Smooth muscle cell (in vitro differentiated cells): Measurements from ENCODE around the gene RAPGEF6. TPM values are rescaled to one million over a fixed set of nuclear protein-coding genes. Genes with fewer than 3 reads are reported as not detected.

ENCODE experiments used
- DNase-seq: peaks from one replicate; lab custom pipeline; 2025; ENCODE audit not compliant: unreplicated experiment; lab: John Stamatoyannopoulos, UW
- H2AFZ ChIP-seq: fragments of 200-600 bp; sonication (generic); 2 replicates; pipeline ENCODE4 v1.6.0; 2016; ENCODE audit warnings: antibody characterized with exemption, low read depth, mild to moderate bottlenecking
- H3F3A ChIP-seq: fragments of 200-600 bp; sonication (generic); 2 replicates; pipeline ENCODE4 v1.6.0; 2017; ENCODE audit warnings: antibody characterized with exemption, low read depth
- H3K27ac ChIP-seq: fragments of 200-600 bp; sonication (generic); 2 replicates; pipeline ENCODE4 v1.5.1; 2016; ENCODE audit warnings: low read depth, mild to moderate bottlenecking
- H3K27me3 ChIP-seq: fragments of 200-600 bp; sonication (generic); 2 replicates; pipeline ENCODE4 v1.6.1; 2016; ENCODE audit warnings: low read depth, mild to moderate bottlenecking
- H3K36me3 ChIP-seq: fragments of 200-600 bp; sonication (generic); 2 replicates; pipeline ENCODE4 v1.5.1; 2016; ENCODE audit warnings: low read depth
- H3K4me1 ChIP-seq: fragments of 200-600 bp; sonication (generic); 2 replicates; pipeline ENCODE4 v1.5.1; 2016; ENCODE audit warnings: low read depth
- H3K4me2 ChIP-seq: fragments of 200-600 bp; sonication (generic); 2 replicates; pipeline ENCODE4 v1.6.0; 2016; ENCODE audit warnings: mild to moderate bottlenecking
- H3K4me3 ChIP-seq: fragments of 200-600 bp; sonication (generic); 2 replicates; pipeline ENCODE4 v1.5.1; 2016; ENCODE audit warnings: mild to moderate bottlenecking
- H3K79me2 ChIP-seq: fragments of 200-600 bp; sonication (generic); 2 replicates; pipeline ENCODE4 v1.6.0; 2016; ENCODE audit warnings: low read depth, mild to moderate bottlenecking
- H3K9ac ChIP-seq: fragments of 200-600 bp; sonication (generic); 2 replicates; pipeline ENCODE4 v1.6.0; 2016; ENCODE audit warnings: low read depth
- H3K9me3 ChIP-seq: fragments of 200-600 bp; sonication (generic); replicated peaks from 2 replicates; pipeline ENCODE4 v1.5.1; 2016; ENCODE audit warnings: low read depth
- H4K20me1 ChIP-seq: fragments of 200-600 bp; sonication (generic); 2 replicates; pipeline ENCODE4 v1.6.0; 2016; ENCODE audit warnings: low read depth
- WGBS: methylation state at CpG from one replicate; pipeline ENCODE4 v1.1.7; 2016; ENCODE audit warnings: low lambda C conversion rate; 5-methylcytosine and 5-hydroxymethylcytosine counted together
- polyA plus RNA-seq: library from polyadenylated mRNA; unstranded; fragments of >200 nt; fragmentation: Nextera tagmentation; extraction: Ambion mirVana; gene quantifications from 2 replicates; pipeline ENCODE4 v1.2.1, GENCODE V29; 2016
- total RNA-seq: library from RNA; depleted of rRNA; stranded (reverse); fragments of >200 nt; gene quantifications from 2 replicates; pipeline ENCODE4 v1.2.3, GENCODE V29; 2014
- TF ChIP-seq, protein P1 (sequence below): fragments of 200-600 bp; sonication (generic); IDR thresholded peaks from 2 replicates; pipeline ENCODE4 v1.5.1; 2017; ENCODE audit warnings: borderline replicate concordance, mild to moderate bottlenecking, antibody characterized with exemption; ENCODE audit not compliant: insufficient read depth, poor library complexity, severe bottlenecking

The RAPGEF6 gene
- total and polyA plus RNA-seq, 2 experiments from 2014 or later, result 1.9 to 13.3 TPM

DNA sequence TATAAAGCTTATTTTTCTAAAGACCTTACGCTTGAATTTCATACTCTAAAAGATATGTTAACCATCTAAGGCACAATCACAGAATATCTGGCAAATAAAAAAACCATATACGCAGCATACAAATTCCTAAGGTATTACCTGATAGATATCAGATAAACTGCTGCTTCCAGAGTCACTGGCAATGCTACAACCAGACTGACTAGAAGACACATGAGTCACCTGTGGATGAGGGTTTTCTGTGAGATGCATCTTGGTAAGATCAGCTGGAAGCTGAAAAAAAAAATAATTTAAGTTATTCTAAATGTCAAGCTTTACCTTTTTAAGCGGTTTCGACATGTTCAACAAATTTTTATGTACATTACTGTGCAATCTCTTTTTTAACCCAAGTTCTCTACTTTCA is 113.8 kb downstream of the RAPGEF6 start:
- peak overlapping the region; percentile 51 for H3K27ac ChIP-seq
- H3F3A ChIP-seq, result no peaks in the 10 kb centered on the region
- no peaks in the 10 kb centered on the region for H3K79me2 ChIP-seq
- no peaks in the 10 kb centered on the region for H4K20me1 ChIP-seq
- no peak overlapping the region for H3K4me2 ChIP-seq
- H3K4me3 ChIP-seq, result no peak overlapping the region
- H2AFZ ChIP-seq, result no peak overlapping the region
- 83% methylated on average over 4 of the region's 4 CpGs for WGBS
- no peaks in the 10 kb centered on the region for H3K36me3 ChIP-seq
- no peak overlapping the region for H3K9ac ChIP-seq
- no peak for DNase-seq
- TF ChIP-seq, protein P1, sequence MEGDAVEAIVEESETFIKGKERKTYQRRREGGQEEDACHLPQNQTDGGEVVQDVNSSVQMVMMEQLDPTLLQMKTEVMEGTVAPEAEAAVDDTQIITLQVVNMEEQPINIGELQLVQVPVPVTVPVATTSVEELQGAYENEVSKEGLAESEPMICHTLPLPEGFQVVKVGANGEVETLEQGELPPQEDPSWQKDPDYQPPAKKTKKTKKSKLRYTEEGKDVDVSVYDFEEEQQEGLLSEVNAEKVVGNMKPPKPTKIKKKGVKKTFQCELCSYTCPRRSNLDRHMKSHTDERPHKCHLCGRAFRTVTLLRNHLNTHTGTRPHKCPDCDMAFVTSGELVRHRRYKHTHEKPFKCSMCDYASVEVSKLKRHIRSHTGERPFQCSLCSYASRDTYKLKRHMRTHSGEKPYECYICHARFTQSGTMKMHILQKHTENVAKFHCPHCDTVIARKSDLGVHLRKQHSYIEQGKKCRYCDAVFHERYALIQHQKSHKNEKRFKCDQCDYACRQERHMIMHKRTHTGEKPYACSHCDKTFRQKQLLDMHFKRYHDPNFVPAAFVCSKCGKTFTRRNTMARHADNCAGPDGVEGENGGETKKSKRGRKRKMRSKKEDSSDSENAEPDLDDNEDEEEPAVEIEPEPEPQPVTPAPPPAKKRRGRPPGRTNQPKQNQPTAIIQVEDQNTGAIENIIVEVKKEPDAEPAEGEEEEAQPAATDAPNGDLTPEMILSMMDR, result no peak
- no peaks in the 10 kb centered on the region for H3K4me1 ChIP-seq
- H3K27me3 ChIP-seq, result no peaks in the 10 kb centered on the region
- no peaks in the 10 kb centered on the region for H3K9me3 ChIP-seq

DNA sequence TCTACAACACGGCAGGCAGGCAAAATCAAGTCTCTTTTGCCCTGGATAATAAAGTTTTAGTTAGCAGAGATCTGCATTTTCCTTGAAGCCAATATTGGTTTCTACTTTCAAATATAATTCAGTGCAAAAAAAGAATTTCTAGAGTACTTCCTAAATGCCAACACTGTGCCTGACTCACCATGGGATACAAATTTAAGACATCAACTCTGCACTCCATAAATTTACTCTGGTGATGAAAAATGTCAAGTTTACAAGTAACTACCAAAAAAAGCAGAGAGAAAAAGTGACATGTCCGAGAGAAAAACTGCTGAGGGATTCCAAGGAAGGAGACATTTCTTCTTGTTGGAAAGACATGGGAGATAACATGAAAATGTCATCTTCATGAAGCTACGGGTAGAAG is 119.7 kb downstream of the RAPGEF6 start:
- Histone ChIP-seq H3K4me1 (peaks cover 17% of the 10 kb centered on the region), H3K4me3 (no peak overlapping the region), H3K9ac (no peak overlapping the region), H4K20me1 (no peaks in the 10 kb centered on the region), H3K27me3 (no peaks in the 10 kb centered on the region), H3K27ac (no peak overlapping the region), H3K9me3 (no peaks in the 10 kb centered on the region), H2AFZ (no peak overlapping the region), H3K36me3 (no peaks in the 10 kb centered on the region), H3K4me2 (peak overlapping the region; percentile 28), H3F3A (no peaks in the 10 kb centered on the region), H3K79me2 (no peaks in the 10 kb centered on the region)
- WGBS, result 61% methylated on average over 3 of the region's 3 CpGs
- TF ChIP-seq, protein P1, result no peak
- no peak for DNase-seq

DNA sequence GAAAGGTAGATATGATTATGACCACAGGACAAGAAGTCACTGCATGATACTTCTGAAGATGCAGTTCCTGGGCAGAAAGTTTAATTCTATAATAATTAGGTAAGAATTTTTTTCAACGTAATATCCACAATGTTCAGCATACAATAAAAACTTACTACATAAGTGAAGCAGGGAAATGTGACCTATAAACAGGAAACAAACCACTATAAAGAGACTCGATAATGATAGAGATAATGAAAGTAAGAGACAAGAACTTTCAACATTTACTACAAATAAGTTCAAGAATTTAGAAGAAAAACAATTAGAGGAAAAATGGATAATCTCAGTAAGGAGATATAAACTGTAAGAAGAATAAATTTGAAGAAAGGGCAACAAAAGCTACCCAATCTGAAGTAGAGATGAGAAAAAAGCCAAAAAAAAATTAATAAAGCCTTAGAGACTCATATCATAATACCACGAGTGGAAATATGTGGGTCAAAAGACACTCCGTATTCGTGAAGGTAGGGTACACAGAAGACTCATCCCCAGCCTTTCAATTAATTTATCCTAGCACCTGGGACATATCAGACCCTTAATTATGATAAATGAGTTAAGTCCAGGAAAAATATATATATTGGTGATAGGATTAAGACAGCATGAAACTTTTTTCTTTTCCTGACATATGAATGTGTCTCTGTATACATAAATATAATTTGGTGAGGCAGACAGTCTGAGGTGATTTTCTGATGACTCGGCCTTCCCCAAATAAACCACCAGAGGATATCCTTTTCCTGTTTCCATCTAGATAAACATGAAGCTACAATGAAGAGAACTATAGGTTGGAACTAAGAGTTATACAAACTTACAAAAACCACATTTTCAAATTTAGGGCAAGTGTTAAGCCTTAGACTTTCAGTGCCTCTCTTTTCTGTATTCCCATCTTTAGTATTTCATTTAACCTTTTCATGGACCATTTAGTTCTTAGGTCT is 120.4 kb downstream of the RAPGEF6 start:
- H3K4me3 ChIP-seq, result no peak overlapping the region
- H3F3A ChIP-seq, result no peaks in the 10 kb centered on the region
- H3K4me2 ChIP-seq, result peak overlapping the region; percentile 28
- no peak overlapping the region for H3K9ac ChIP-seq
- TF ChIP-seq, protein P1, result no peak
- no peaks in the 10 kb centered on the region for H3K9me3 ChIP-seq
- H3K27me3 ChIP-seq, result no peaks in the 10 kb centered on the region
- no peaks in the 10 kb centered on the region for H3K36me3 ChIP-seq
- H3K4me1 ChIP-seq, result peaks cover 17% of the 10 kb centered on the region
- no peaks in the 10 kb centered on the region for H3K79me2 ChIP-seq
- no peaks in the 10 kb centered on the region for H4K20me1 ChIP-seq
- no peak overlapping the region for H3K27ac ChIP-seq
- whole genome bisulfite sequencing, result 75% methylated on average over 6 of the region's 6 CpGs
- DNase-seq, result no peak
- no peak overlapping the region for H2AFZ ChIP-seq
